ENCODE data around the gene CCN6. TPM values are rescaled to one million over a fixed set of nuclear protein-coding genes. Genes with fewer than 3 reads are reported as not detected.

CCN6 gene
- total RNA-seq = not detected

GRCh38 chr6:112054001-112054400 is at the start of gene CCN6:
CCN6 (plus strand) TSS chr6:112054104; CDS start chr6:112054358, 254 bp downstream.
- no peaks in the 10 kb centered on the region for H3K27me3 Mint-ChIP-seq
- no peak within 1 kb of the TSS for H3K27ac Mint-ChIP-seq
- H3K4me3 Mint-ChIP-seq = no peak within 1 kb of the TSS
- H3K9me3 Mint-ChIP-seq = no peaks in the 10 kb centered on the region
- no peak for DNase-seq
- H3K4me1 Mint-ChIP-seq = peaks cover 2% of the 10 kb centered on the region
- no peaks in the 10 kb centered on the region for H3K36me3 Mint-ChIP-seq (ENCODE audit: low read depth)
- CTCF ChIA-PET = interaction anchor here (0.6 to 1.2 kb wide), 3 partner anchors 11 to 704 kb away, joined by 3 read pairs; no protein-coding TSS in a partner anchor
- POLR2A ChIA-PET = no interaction called here

DNA sequence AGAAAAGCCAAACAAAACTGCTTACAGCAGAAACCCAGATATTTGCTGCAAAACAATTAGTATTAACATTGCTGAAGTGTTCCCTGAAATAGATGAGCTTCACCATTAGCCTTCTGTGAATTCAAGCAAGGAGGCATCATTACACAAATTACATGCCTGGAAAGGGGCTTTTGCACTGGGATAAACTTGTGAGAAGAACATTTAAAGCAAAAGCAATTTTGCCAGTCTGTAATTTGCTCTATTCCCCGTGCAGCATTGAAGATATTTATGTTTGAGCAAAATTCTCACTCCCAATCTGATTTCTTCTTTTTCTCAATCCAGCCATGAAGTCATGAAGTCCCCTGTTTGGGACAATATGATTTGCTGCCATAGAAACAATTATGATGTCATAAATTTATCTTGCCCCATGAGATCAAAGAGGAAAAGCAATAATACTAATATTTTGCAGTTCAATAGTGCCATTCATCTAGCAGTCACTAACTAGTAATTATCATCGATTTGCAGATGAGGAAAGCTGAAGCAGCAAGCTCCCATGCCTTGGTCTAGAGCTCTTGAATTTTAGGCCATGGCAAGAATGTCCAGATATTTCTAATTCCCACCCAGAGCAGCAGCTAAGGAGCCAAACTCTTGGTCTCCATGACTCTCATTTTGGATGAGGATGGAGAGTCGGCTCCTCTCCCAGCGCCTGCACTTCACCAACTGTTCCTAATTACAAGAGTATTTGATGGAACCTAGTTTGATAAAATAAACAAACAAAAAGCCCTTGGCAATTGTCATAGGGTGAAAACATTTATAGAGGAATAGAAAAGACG is 49.5 kb upstream of the CCN6 start:
- Mint-ChIP-seq H3K36me3 (ENCODE audit: low read depth) (no peaks in the 10 kb centered on the region), H3K27me3 (no peaks in the 10 kb centered on the region), H3K27ac (no peak overlapping the region), H3K4me3 (no peak overlapping the region), H3K9me3 (peaks cover 3% of the 10 kb centered on the region), H3K4me1 (peaks cover 6% of the 10 kb centered on the region)
- ChIA-PET CTCF (interaction anchor here (0.7 kb wide), 1 partner anchor 11 kb away, joined by 3 read pairs; no protein-coding TSS in a partner anchor), POLR2A (no interaction called here)
- no peak for DNase-seq

GRCh38 chr6:112005013-112005371 is 48.9 kb upstream of the CCN6 start:
- Mint-ChIP-seq H3K4me3 (no peak overlapping the region), H3K36me3 (ENCODE audit: low read depth) (no peaks in the 10 kb centered on the region), H3K9me3 (peaks cover 3% of the 10 kb centered on the region), H3K27ac (no peak overlapping the region), H3K27me3 (no peaks in the 10 kb centered on the region), H3K4me1 (peaks cover 6% of the 10 kb centered on the region)
- POLR2A ChIA-PET = no interaction called here
- no peak for DNase-seq
- CTCF ChIA-PET = interaction anchor here (0.7 kb wide), 1 partner anchor 10 kb away, joined by 3 read pairs; no protein-coding TSS in a partner anchor

DNA sequence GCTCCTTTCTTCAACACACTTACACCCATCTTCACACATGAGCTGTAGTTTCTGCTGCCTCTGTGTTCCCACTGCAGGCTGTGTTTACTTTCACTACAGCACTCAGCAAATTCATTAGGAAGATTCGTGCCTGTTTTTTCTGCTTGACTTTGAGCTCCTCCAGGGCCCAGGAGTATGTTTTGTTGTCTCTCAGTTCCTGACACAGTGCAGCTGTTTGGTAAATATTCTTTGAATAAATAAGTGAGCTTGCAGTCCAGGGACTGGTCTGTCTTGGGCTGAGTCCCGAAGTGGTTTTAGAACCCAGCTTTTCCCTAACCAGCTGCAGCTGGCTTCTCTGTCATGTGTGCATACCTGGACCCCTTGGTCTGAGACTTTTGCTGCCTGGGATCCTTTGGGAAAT is 46.6 kb upstream of the CCN6 start:
- Mint-ChIP-seq H3K4me1 (peaks cover 8% of the 10 kb centered on the region), H3K4me3 (no peak overlapping the region), H3K27ac (no peak overlapping the region), H3K36me3 (ENCODE audit: low read depth) (no peaks in the 10 kb centered on the region), H3K27me3 (no peaks in the 10 kb centered on the region), H3K9me3 (peaks cover under 1% of the 10 kb centered on the region)
- ChIA-PET POLR2A (no interaction called here), CTCF (interaction anchor here (1.1 to 5.2 kb wide), 7 partner anchors 10 to 298 kb away, joined by 3 to 37 read pairs (median 6); no protein-coding TSS in a partner anchor)
- DNase-seq = no peak

- Mint-ChIP-seq H3K27me3 (no peaks in the 10 kb centered on the region), H3K4me3 (no peak overlapping the region), H3K36me3 (ENCODE audit: low read depth) (no peaks in the 10 kb centered on the region), H3K4me1 (peaks cover 8% of the 10 kb centered on the region), H3K9me3 (no peaks in the 10 kb centered on the region), H3K27ac (no peak overlapping the region)
- ChIA-PET CTCF (interaction anchor here (1.0 to 5.2 kb wide), 8 partner anchors 10 to 298 kb away, joined by 3 to 37 read pairs (median 6); no protein-coding TSS in a partner anchor), POLR2A (no interaction called here)
- DNase-seq = no peak
These were observed 46.1 kb upstream of the CCN6 start for GRCh38 chr6:112007805-112008204.

DNA sequence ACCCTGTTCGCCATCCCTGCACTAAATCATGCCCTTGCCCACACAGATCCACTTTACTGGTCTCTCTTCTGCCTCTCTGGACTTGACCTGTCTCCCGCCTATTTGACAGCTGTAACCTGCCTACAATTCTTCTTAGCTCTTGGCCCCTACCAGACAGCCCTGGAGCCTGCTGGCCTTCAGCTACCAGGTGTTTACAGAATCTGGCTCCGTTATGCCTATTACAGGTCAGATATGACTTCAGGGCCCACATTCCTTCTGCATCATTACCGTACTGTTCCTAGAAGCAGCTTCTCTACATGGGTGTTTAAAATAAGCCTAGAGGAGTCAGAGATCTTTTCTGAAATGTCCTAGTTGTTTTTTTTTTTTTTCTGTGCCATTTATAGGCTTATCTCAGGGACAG is 45.4 kb upstream of the CCN6 start:
- no peak for DNase-seq
- Mint-ChIP-seq H3K4me3 (no peak overlapping the region), H3K4me1 (peaks cover 5% of the 10 kb centered on the region), H3K36me3 (ENCODE audit: low read depth) (no peaks in the 10 kb centered on the region), H3K9me3 (no peaks in the 10 kb centered on the region), H3K27ac (peak overlapping the region; percentile 10), H3K27me3 (no peaks in the 10 kb centered on the region)
- ChIA-PET POLR2A (no interaction called here), CTCF (interaction anchor here (1.0 to 5.2 kb wide), 8 partner anchors 9 to 299 kb away, joined by 3 to 37 read pairs (median 6); no protein-coding TSS in a partner anchor)

- peak; percentile 30 for DNase-seq
- no peak overlapping the region for H3K4me3 Mint-ChIP-seq
- no peak overlapping the region for H3K27ac Mint-ChIP-seq
- CTCF ChIA-PET = interaction anchor here (0.9 to 5.2 kb wide), 12 partner anchors 11 to 751 kb away, joined by 3 to 37 read pairs (median 4); partner anchors contain the start of gene FYN
- peaks cover 1% of the 10 kb centered on the region for H3K4me1 Mint-ChIP-seq
- POLR2A ChIA-PET = no interaction called here
- H3K27me3 Mint-ChIP-seq = no peaks in the 10 kb centered on the region
- no peaks in the 10 kb centered on the region for H3K9me3 Mint-ChIP-seq
- H3K36me3 Mint-ChIP-seq (ENCODE audit: low read depth) = no peaks in the 10 kb centered on the region
These were observed 43.6 kb upstream of the CCN6 start for GRCh38 chr6:112010328-112010727.

GRCh38 chr6:112013051-112013450 is 40.9 kb upstream of the CCN6 start:
- H3K27ac Mint-ChIP-seq = no peak overlapping the region
- ChIA-PET POLR2A (no interaction called here), CTCF (interaction anchor here (0.7 kb wide), 1 partner anchor 206 kb away, joined by 3 read pairs; no protein-coding TSS in a partner anchor)

DNA sequence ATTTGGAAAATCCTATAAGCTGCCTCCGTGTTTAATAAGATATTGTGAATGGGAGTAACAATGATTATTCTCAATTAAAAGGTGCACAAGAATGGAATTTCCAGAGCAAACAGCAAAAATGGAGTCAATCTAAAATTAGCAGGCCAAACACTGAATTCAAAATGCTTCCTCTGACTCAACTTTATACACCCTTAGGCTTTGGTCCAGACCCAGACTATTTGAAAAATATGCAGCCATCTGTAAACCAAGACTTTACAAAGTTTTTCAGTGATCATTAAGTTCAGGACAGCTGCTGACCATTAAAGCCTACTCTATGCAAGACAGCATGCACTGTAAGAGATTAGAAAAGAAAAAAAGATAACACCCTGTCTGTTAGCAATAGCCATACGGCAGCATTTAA is 39.4 kb upstream of the CCN6 start:
- Mint-ChIP-seq H3K4me1 (peaks cover 27% of the 10 kb centered on the region), H3K4me3 (no peak overlapping the region), H3K36me3 (ENCODE audit: low read depth) (no peaks in the 10 kb centered on the region), H3K27me3 (no peaks in the 10 kb centered on the region), H3K27ac (no peak overlapping the region), H3K9me3 (no peaks in the 10 kb centered on the region)
- ChIA-PET CTCF (interaction anchor here (1.3 kb wide), 1 partner anchor 13 kb away, joined by 6 read pairs; no protein-coding TSS in a partner anchor), POLR2A (no interaction called here)
- DNase-seq = no peak

More at GRCh38 chr6:112013051-112013450, 40.9 kb upstream of the CCN6 start:
- Mint-ChIP-seq H3K36me3 (ENCODE audit: low read depth) (no peaks in the 10 kb centered on the region), H3K4me1 (peaks cover 24% of the 10 kb centered on the region), H3K27me3 (no peaks in the 10 kb centered on the region), H3K4me3 (no peak overlapping the region), H3K9me3 (no peaks in the 10 kb centered on the region)
- DNase-seq = no peak

- peaks cover 25% of the 10 kb centered on the region for H3K4me1 Mint-ChIP-seq
- no peaks in the 10 kb centered on the region for H3K27me3 Mint-ChIP-seq
- no peaks in the 10 kb centered on the region for H3K36me3 Mint-ChIP-seq (ENCODE audit: low read depth)
- DNase-seq = no peak
- H3K4me3 Mint-ChIP-seq = no peak overlapping the region
- no peaks in the 10 kb centered on the region for H3K9me3 Mint-ChIP-seq
- ChIA-PET POLR2A (no interaction called here), CTCF (interaction anchor here (0.8 to 3.4 kb wide), 6 partner anchors 8 to 757 kb away, joined by 3 to 34 read pairs (median 4); a partner anchor contains a TSS)
- H3K27ac Mint-ChIP-seq = no peak overlapping the region
These were observed 38.2 kb upstream of the CCN6 start for GRCh38 chr6:112015725-112016124.

DNA sequence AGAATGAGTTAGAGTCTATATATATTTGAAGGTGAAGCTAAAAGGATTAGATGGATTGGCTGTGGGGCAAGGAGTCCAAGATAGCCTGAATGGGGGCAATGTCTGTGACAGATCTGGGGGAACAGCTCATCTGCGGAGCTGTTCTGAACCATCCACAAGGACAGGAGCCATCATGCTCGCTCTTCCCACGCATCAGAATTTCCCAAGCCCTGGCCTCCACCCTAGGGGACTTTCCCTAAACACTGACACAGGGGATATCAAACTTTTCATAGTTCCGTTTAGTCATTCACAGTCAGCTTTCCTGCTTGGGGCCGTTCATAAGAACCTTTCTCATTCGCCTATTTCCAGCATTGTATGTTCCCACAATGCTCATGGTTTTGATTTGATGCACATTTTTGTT is 37.6 kb upstream of the CCN6 start:
- H3K27me3 Mint-ChIP-seq = no peaks in the 10 kb centered on the region
- H3K27ac Mint-ChIP-seq = no peak overlapping the region
- peaks cover 26% of the 10 kb centered on the region for H3K4me1 Mint-ChIP-seq
- CTCF ChIA-PET = interaction anchor here (1.0 to 3.4 kb wide), 7 partner anchors 8 to 758 kb away, joined by 3 to 34 read pairs (median 5); a partner anchor contains a TSS
- no peak overlapping the region for H3K4me3 Mint-ChIP-seq
- POLR2A ChIA-PET = no interaction called here
- no peak for DNase-seq
- no peaks in the 10 kb centered on the region for H3K36me3 Mint-ChIP-seq (ENCODE audit: low read depth)
- no peaks in the 10 kb centered on the region for H3K9me3 Mint-ChIP-seq

DNA sequence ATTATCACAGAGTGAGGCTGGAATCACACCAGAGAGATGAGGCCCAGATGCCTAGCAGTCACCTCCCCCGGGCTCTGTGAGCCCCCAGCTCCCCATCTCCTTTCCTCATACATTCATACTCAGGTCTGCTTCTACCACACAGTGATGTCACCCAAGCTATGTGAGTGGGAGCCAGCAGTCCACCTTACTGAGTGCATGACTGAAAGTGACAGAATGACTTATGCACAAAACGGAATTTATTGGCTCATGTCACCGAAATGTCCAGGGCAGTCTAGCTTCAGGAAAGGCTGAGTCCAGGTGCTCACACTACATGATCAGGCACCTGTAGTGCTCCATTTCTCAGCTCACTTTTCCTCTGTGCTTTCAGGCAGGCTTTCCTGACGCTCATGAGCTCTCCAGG is 36.7 kb upstream of the CCN6 start:
- Mint-ChIP-seq H3K4me3 (no peak overlapping the region), H3K36me3 (ENCODE audit: low read depth) (no peaks in the 10 kb centered on the region), H3K9me3 (no peaks in the 10 kb centered on the region), H3K27me3 (no peaks in the 10 kb centered on the region), H3K27ac (no peak overlapping the region), H3K4me1 (peaks cover 34% of the 10 kb centered on the region)
- ChIA-PET CTCF (interaction anchor here (1.0 to 3.4 kb wide), 11 partner anchors 9 to 307 kb away, joined by 3 to 34 read pairs (median 6); no protein-coding TSS in a partner anchor), POLR2A (no interaction called here)
- DNase-seq = no peak

All from activated CD4-positive, alpha-beta T cell treated with anti-CD3 and anti-CD28 coated beads, Interleukin-2, amount 10 ng/mL, durations not matched to agents 7 days and 5 days (primary cell).